ENCODE measurements around the gene CACNA2D4.

The CACNA2D4 gene

DNA sequence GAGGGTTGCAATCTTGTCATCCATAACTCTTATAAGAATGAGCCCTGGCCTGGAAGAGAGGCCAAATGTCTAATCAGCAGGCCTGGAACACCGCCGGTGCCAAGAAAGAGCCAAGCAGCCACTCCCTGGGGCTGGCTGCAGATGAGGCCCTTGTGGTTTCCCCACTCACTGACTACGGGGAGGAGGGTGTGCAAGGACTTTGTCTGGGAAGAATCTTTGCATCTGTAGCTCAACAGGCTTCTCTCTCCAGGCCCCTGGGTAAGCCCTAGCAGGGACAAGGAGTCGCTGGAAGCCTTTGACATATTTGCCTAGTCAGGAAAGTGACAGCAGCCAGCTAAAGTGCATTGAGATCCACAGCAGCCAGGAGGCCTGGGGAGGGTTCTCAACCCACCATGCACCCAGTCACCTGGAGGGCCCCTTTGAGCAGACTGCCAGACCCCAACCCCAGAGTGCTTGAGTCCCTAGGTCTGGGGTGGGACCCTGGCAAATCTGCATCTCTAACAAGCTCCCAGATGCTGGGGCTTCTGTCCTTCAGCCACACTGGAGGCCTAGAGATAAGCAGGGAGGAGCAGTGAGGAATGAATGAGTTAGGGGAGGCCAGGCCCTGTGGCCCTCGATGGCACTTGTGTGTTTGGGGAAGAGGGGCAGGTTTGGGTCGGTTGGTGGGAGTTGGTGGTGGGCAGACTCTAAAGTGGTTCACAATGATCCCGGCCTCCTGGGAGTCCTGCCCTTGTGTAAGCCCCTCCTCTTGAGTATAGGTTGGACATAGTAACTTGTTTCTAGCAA, 112.0 kb downstream of the CACNA2D4 start:
- no peak for TF ChIP-seq SPI1 (IDR thresholded peaks at IDR 0.05; ENCODE audit: borderline replicate concordance, low read depth)
- no peak for TF ChIP-seq POLR2AphosphoS5 (IDR thresholded peaks at IDR 0.05; ENCODE audit: low read depth)
- no peak overlapping the region for H3K4me3 ChIP-seq (replicated peaks; ENCODE audit: insufficient read depth, low read length)
- H3K27ac ChIP-seq (replicated peaks) = peak overlapping the region; percentile 13; the same call in 1 of the 2 replicates
- peak in 1 of 2 experiments; percentile 52 for DNase-seq (ENCODE audit: low read depth in 1 of 2, low spot score in 1 of 2)
- H3K27me3 ChIP-seq (ENCODE audit: insufficient read depth, poor library complexity, severe bottlenecking) = no peaks in the 10 kb centered on the region

DNA sequence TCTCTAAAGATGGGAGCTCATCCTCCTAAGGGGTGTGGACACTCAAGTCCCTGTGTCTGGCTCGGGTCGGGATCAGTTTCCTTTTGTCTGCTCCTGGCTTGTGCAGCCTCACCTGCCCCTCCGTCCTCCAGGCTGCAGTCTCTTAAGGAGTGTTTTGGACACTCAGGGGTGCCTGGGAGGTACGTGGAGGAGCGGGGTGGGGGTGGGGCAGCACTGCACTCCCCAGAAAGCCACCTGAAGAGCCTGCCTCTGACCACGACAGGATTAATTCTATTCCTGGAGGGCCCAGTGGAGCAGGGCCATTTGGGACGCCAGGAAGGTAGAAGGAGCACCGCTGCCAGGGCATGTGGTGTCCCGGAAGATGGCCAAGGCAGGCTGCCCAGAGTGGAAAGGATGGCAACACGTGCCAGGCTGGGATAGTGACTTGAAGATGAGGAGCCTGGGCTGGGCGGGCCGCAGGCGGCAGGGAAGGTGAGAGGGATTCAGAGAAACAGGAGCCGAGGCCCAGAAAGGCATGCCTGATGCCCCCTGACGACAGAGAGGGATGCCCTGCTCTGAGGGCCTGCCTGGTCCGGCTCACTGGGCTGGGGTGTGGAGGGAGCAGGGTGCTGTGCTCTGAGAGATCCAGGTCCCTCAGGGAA, 112.9 kb downstream of the CACNA2D4 start:
- H3K4me3 ChIP-seq (replicated peaks; ENCODE audit: insufficient read depth, low read length) = no peak overlapping the region
- H3K27me3 ChIP-seq (ENCODE audit: insufficient read depth, poor library complexity, severe bottlenecking) = no peaks in the 10 kb centered on the region
- DNase-seq (ENCODE audit: low read depth in 1 of 2, low spot score in 1 of 2) = no peak
- peak overlapping the region; percentile 13; the same call in 1 of the 2 replicates for H3K27ac ChIP-seq (replicated peaks)
- TF ChIP-seq SPI1 (IDR thresholded peaks at IDR 0.05; ENCODE audit: borderline replicate concordance, low read depth) = no peak
- TF ChIP-seq, protein P1, sequence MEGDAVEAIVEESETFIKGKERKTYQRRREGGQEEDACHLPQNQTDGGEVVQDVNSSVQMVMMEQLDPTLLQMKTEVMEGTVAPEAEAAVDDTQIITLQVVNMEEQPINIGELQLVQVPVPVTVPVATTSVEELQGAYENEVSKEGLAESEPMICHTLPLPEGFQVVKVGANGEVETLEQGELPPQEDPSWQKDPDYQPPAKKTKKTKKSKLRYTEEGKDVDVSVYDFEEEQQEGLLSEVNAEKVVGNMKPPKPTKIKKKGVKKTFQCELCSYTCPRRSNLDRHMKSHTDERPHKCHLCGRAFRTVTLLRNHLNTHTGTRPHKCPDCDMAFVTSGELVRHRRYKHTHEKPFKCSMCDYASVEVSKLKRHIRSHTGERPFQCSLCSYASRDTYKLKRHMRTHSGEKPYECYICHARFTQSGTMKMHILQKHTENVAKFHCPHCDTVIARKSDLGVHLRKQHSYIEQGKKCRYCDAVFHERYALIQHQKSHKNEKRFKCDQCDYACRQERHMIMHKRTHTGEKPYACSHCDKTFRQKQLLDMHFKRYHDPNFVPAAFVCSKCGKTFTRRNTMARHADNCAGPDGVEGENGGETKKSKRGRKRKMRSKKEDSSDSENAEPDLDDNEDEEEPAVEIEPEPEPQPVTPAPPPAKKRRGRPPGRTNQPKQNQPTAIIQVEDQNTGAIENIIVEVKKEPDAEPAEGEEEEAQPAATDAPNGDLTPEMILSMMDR (IDR thresholded peaks at IDR 0.05; ENCODE audit: insufficient read depth, low read length) = no peak
- TF ChIP-seq, protein P2, sequence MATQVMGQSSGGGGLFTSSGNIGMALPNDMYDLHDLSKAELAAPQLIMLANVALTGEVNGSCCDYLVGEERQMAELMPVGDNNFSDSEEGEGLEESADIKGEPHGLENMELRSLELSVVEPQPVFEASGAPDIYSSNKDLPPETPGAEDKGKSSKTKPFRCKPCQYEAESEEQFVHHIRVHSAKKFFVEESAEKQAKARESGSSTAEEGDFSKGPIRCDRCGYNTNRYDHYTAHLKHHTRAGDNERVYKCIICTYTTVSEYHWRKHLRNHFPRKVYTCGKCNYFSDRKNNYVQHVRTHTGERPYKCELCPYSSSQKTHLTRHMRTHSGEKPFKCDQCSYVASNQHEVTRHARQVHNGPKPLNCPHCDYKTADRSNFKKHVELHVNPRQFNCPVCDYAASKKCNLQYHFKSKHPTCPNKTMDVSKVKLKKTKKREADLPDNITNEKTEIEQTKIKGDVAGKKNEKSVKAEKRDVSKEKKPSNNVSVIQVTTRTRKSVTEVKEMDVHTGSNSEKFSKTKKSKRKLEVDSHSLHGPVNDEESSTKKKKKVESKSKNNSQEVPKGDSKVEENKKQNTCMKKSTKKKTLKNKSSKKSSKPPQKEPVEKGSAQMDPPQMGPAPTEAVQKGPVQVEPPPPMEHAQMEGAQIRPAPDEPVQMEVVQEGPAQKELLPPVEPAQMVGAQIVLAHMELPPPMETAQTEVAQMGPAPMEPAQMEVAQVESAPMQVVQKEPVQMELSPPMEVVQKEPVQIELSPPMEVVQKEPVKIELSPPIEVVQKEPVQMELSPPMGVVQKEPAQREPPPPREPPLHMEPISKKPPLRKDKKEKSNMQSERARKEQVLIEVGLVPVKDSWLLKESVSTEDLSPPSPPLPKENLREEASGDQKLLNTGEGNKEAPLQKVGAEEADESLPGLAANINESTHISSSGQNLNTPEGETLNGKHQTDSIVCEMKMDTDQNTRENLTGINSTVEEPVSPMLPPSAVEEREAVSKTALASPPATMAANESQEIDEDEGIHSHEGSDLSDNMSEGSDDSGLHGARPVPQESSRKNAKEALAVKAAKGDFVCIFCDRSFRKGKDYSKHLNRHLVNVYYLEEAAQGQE (IDR thresholded peaks at IDR 0.05; ENCODE audit: insufficient replicate concordance, low read depth) = no peak
- TF ChIP-seq POLR2AphosphoS5 (IDR thresholded peaks at IDR 0.05; ENCODE audit: low read depth) = no peak

DNA sequence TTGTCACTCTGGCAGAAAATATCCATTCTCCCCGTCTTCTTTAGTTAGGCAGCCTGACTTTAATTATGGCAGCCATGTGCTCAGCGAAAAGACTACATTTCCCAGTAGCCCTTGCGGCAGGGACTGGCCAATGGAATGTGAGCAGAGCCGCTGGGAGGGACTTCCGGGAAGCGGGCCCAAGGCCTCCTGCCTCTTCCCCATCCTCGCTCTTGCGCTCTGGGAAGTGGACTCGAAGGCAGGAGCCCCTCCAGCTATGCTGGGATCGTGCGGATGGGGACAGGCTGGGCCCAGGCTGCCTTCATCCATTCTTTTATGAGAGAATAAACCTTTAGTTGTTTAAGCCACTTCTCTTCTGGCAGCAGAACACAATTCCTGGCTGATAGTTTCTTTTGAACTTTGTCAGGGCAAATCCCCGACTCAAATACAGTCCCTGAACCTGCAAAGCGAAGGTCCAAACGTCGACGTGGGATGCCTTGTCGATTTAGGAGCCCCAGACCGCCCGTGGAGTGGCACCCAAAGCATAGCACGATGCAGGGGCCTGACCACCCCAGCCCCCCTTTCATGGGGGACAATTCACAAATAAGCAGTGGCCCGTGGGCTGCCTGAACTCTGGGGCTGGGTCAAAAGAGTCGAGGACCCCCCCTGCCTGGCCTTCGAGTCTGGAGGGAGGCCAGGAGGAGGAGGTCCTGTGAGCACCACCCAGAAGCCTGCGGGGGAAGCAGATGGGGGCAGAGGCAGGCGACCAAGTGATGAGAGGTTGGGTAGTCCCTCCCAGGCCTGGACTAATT, 113.7 kb downstream of the CACNA2D4 start:
- DNase-seq (ENCODE audit: low read depth in 1 of 2, low spot score in 1 of 2) = peak; percentile 84 to 94
- H3K4me3 ChIP-seq (replicated peaks; ENCODE audit: insufficient read depth, low read length) = no peak overlapping the region
- H3K27ac ChIP-seq (replicated peaks) = no peak overlapping the region; the same call in 1 of the 2 replicates
- no peaks in the 10 kb centered on the region for H3K27me3 ChIP-seq (ENCODE audit: insufficient read depth, poor library complexity, severe bottlenecking)
- peak; percentile 18; the same call in 1 of the 2 replicates for TF ChIP-seq SPI1 (IDR thresholded peaks at IDR 0.05; ENCODE audit: borderline replicate concordance, low read depth)
- TF ChIP-seq, protein P2 (IDR thresholded peaks at IDR 0.05; ENCODE audit: insufficient replicate concordance, low read depth) = no peak
- TF ChIP-seq POLR2AphosphoS5 (IDR thresholded peaks at IDR 0.05; ENCODE audit: low read depth) = peak; percentile 38; the same call in 1 of the 2 replicates
- TF ChIP-seq GABPA (IDR thresholded peaks at IDR 0.05; ENCODE audit: low read depth) = peak; percentile 82

DNA sequence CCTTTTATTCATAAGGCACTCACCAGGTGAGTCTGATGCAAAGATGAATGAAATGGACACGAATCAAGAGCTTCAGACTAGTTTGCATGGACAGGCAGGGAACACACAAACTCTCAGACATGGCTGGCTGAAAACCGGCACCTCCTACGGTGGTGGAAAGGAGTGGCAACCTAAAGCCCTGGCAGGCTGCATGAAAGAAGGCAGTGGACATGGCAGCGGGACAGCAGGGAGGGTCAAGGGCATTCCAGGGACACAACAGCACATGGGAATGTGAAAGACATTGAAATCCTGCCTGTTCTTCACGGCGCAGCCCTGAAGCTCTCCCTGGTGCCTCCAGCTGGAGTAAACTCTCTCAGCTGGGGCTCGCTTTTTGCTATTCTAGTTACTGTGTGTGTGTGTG, 114.7 kb downstream of the CACNA2D4 start:
- TF ChIP-seq SPI1 (IDR thresholded peaks at IDR 0.05; ENCODE audit: borderline replicate concordance, low read depth) = no peak
- TF ChIP-seq, protein P2 (IDR thresholded peaks at IDR 0.05; ENCODE audit: insufficient replicate concordance, low read depth) = no peak
- TF ChIP-seq POLR2AphosphoS5 (IDR thresholded peaks at IDR 0.05; ENCODE audit: low read depth) = no peak
- TF ChIP-seq GABPA (IDR thresholded peaks at IDR 0.05; ENCODE audit: low read depth) = no peak
- DNase-seq (ENCODE audit: low read depth in 1 of 2, low spot score in 1 of 2) = no peak
- no peak overlapping the region for H3K4me3 ChIP-seq (replicated peaks; ENCODE audit: insufficient read depth, low read length)
- H3K27me3 ChIP-seq (ENCODE audit: insufficient read depth, poor library complexity, severe bottlenecking) = no peaks in the 10 kb centered on the region
- H3K27ac ChIP-seq (replicated peaks) = no peak overlapping the region
